Uterus (tissue), 4 donors: ENCODE data around the gene PANK3. TPM values are rescaled to one million over a fixed set of nuclear protein-coding genes. Genes with fewer than 3 reads are reported as not detected.

Experiments
- DNase-seq, 2 donors: peaks; one replicate each; pipeline ENCODE4 v3.0.0-alpha.2; 2019 to 2020
- H3K27ac ChIP-seq, 2 donors: fragments of 200-600 bp; sonication (generic); 1 replicate in 1 of 2; 2 replicates in 1 of 2; pipeline ENCODE4 v1.5.1; 2016 to 2018
- H3K27me3 ChIP-seq, 2 donors: fragments of 200-600 bp; sonication (generic); one replicate each; pipeline ENCODE4 v1.5.1; 2018 to 2019; ENCODE audit warnings: control low read depth in 1 of 2
- H3K36me3 ChIP-seq, 2 donors: fragments of 200-600 bp; sonication (generic); one replicate each; pipeline ENCODE4 v1.5.1; 2019; ENCODE audit warnings: control low read depth in 1 of 2
- H3K4me1 ChIP-seq, 2 donors: fragments of 200-600 bp; sonication (generic); one replicate each; pipeline ENCODE4 v1.5.1; 2018 to 2019; ENCODE audit warnings: control low read depth in 1 of 2
- H3K4me3 ChIP-seq, 2 donors: fragments of 200-600 bp; sonication (generic); 1 replicate in 1 of 2; 2 replicates in 1 of 2; pipeline ENCODE4 v1.5.1; 2018 to 2019; ENCODE audit warnings: mild to moderate bottlenecking in 1 of 2
- H3K9me3 ChIP-seq, 2 donors: fragments of 200-600 bp; sonication (generic); one replicate each; pipeline ENCODE4 v1.5.1; 2019; ENCODE audit warnings: control low read depth in 1 of 2
- POLR2A ChIP-seq, 2 donors: fragments of 450-650 bp; IDR thresholded peaks; one replicate each; pipeline ENCODE4 v1.6.1; 2016; ENCODE audit warnings: antibody characterized with exemption in 2 of 2, mild to moderate bottlenecking in 1 of 2, moderate library complexity in 1 of 2
- intact Hi-C: fragments of 100-400 bp; cut with DNase I; formaldehyde crosslinking; loops from one replicate; pipeline ENCODE4 v1.15.1; 2023; ENCODE audit warnings: low total_unique reads
- total RNA-seq, 4 donors: library from RNA; depleted of rRNA in 3 of 4; stranded (reverse); fragments of >200 nt in 3 of 4; gene quantifications; one replicate each; pipeline versions ENCODE4 v1.1.0 to v1.2.4, GENCODE V29; 2014 to 2023
- TF ChIP-seq, protein P1 (sequence below), 4 experiments: fragments of 200-600 bp in 2 of 4; fragments of 450-650 bp in 2 of 4; sonication (generic) in 2 of 4; IDR thresholded peaks; one replicate each; pipeline ENCODE4 v1.5.1; 2016 to 2019; ENCODE audit warnings: antibody characterized with exemption in 4 of 4, mild to moderate bottlenecking in 2 of 4, moderate library complexity in 1 of 4
- donor health status: DM: yes; HTN: yes; CAD: no.

The PANK3 gene
- total RNA-seq, 4 donors from 2014 or later, result 15.6 to 92.6 (median 32.2) TPM

DNA sequence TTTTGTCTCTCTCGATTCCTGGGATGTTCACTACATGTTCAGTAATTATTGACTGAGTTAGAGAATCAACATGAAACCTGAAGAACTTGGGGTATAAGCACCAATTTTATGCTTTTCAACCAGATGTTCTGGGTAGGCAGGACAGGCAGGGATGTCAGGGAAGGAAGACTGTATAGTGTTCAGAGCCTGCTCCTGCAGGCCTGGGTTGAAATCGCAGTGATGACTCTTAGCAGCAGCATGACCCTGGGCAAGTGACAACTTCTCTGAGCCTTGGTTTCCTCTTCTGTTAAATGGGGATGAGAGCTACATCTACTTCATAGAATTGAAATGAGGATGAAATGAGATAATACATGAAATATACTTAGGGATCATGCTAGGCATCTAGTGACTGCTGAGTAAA, 29.7 kb upstream of the PANK3 start:
- DNase-seq, result no peak
- H3K4me3 ChIP-seq, result no peak overlapping the region
- no peaks in the 10 kb centered on the region for H3K4me1 ChIP-seq
- no peaks in the 10 kb centered on the region for H3K36me3 ChIP-seq
- no peaks in the 10 kb centered on the region for H3K9me3 ChIP-seq
- intact Hi-C loops, result no loop called here
- H3K27ac ChIP-seq, result no peak overlapping the region
- H3K27me3 ChIP-seq, result no peaks in the 10 kb centered on the region
- TF ChIP-seq, protein P1, sequence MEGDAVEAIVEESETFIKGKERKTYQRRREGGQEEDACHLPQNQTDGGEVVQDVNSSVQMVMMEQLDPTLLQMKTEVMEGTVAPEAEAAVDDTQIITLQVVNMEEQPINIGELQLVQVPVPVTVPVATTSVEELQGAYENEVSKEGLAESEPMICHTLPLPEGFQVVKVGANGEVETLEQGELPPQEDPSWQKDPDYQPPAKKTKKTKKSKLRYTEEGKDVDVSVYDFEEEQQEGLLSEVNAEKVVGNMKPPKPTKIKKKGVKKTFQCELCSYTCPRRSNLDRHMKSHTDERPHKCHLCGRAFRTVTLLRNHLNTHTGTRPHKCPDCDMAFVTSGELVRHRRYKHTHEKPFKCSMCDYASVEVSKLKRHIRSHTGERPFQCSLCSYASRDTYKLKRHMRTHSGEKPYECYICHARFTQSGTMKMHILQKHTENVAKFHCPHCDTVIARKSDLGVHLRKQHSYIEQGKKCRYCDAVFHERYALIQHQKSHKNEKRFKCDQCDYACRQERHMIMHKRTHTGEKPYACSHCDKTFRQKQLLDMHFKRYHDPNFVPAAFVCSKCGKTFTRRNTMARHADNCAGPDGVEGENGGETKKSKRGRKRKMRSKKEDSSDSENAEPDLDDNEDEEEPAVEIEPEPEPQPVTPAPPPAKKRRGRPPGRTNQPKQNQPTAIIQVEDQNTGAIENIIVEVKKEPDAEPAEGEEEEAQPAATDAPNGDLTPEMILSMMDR (IDR thresholded peaks at IDR 0.05), result no peak
- no peak for TF ChIP-seq POLR2A (IDR thresholded peaks at IDR 0.05)

- Histone ChIP-seq H3K4me1 (no peaks in the 10 kb centered on the region), H3K27me3 (no peaks in the 10 kb centered on the region), H3K36me3 (no peaks in the 10 kb centered on the region), H3K9me3 (no peaks in the 10 kb centered on the region), H3K4me3 (no peak overlapping the region), H3K27ac (no peak overlapping the region)
- TF ChIP-seq, protein P1 (IDR thresholded peaks at IDR 0.05), result no peak
- TF ChIP-seq POLR2A (IDR thresholded peaks at IDR 0.05), result no peak
- DNase-seq, result no peak
- intact Hi-C loops, result no loop called here
Observed at GRCh38 chr5:168608386-168608785, 29.2 kb upstream of the PANK3 start.

DNA sequence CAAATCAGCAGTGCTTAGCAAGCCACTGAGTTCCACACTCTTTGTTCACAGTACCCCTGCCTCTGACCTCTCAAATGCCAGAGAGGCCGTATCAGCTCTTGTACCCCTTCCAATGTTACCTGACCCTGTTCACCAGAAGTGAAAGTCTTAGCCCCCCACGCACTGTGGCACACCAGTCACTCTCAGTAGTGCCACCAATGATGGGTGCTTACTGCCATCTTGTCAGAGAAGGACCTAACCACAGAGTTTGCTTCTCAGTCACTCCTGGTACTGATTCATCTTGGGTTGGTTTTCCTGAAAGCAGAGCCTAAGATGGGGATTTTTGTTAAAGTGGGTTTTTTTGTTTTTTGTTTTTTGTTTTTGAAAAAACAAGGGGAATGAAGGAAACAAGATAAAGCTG, 28.8 kb upstream of the PANK3 start:
- TF ChIP-seq, protein P1 (IDR thresholded peaks at IDR 0.05), result no peak
- TF ChIP-seq POLR2A (IDR thresholded peaks at IDR 0.05), result no peak
- DNase-seq, result no peak
- no peaks in the 10 kb centered on the region for H3K27me3 ChIP-seq
- no peaks in the 10 kb centered on the region for H3K9me3 ChIP-seq
- no peaks in the 10 kb centered on the region for H3K4me1 ChIP-seq
- H3K36me3 ChIP-seq, result no peaks in the 10 kb centered on the region
- intact Hi-C loops, result no loop called here
- no peak overlapping the region for H3K4me3 ChIP-seq
- H3K27ac ChIP-seq, result no peak overlapping the region

DNA sequence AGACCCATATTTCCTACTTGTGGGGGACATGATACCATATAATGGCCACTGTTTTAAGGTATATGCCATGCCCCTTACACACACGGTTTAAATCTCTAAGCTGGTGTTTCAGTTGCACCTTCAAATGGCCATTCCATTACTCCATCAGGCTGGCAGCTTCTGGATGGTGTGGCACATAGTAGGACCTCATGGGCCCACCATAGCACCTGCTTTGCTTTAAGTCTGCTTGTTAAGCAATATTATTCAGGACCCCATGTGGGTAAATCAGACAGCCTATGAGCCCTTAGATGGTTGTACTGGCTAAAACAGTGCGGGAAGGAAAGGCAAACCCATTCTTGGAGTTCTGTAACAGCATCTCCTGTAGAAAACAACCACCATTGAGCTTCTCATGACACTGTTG, 27.4 kb upstream of the PANK3 start:
- Histone ChIP-seq H3K36me3 (no peaks in the 10 kb centered on the region), H3K27me3 (no peaks in the 10 kb centered on the region), H3K4me3 (no peak overlapping the region), H3K9me3 (no peaks in the 10 kb centered on the region), H3K4me1 (no peaks in the 10 kb centered on the region), H3K27ac (no peak overlapping the region)
- DNase-seq, result no peak
- TF ChIP-seq, protein P1 (IDR thresholded peaks at IDR 0.05), result no peak
- no peak for TF ChIP-seq POLR2A (IDR thresholded peaks at IDR 0.05)
- intact Hi-C loops, result no loop called here

GRCh38 chr5:168604436-168604835, 25.3 kb upstream of the PANK3 start:
- Histone ChIP-seq H3K9me3 (no peaks in the 10 kb centered on the region), H3K4me1 (no peaks in the 10 kb centered on the region), H3K4me3 (no peak overlapping the region), H3K27me3 (no peaks in the 10 kb centered on the region), H3K27ac (no peak overlapping the region), H3K36me3 (no peaks in the 10 kb centered on the region)
- intact Hi-C loops, result no loop called here
- no peak for DNase-seq
- TF ChIP-seq, protein P1 (IDR thresholded peaks at IDR 0.05), result no peak
